ENCODE measurements around the gene S100A13. TPM values are rescaled to one million over a fixed set of nuclear protein-coding genes. Genes with fewer than 3 reads are reported as not detected.

Gene S100A13
- total RNA-seq = 58.4 and 79.0 TPM in 2 replicates

GRCh38 chr1:153626904-153627714, at the start of gene S100A13:
Gene S100A13, minus strand, starts transcription at chr1:153627505. Its CDS starts 1,033 bp downstream, at chr1:153626472.

GRCh38 chr1:153670859-153671627, 43.7 kb upstream of the S100A13 start, which contains the start of gene ILF2:
Gene ILF2, minus strand, starts transcription at chr1:153670993. Its CDS starts 71 bp downstream, at chr1:153670922.

GRCh38 chr1:153658400-153659174, 31.3 kb upstream of the S100A13 start, which contains the start of gene SNAPIN:
Gene SNAPIN, plus strand, starts transcription at chr1:153658703. Its CDS starts 41 bp downstream, at chr1:153658744.

GRCh38 chr1:153633754-153634665, 6.7 kb upstream of the S100A13 start, which contains the start of gene CHTOP:
Gene CHTOP, plus strand, starts transcription at chr1:153634066. Its CDS starts 2,523 bp downstream, at chr1:153636589.

GRCh38 chr1:153627715-153628626, 666 bp upstream of the S100A13 start, which contains the start of gene S100A1:
Gene S100A1, plus strand, starts transcription at chr1:153628434. Its CDS starts 2,088 bp downstream, at chr1:153630522.

GRCh38 chr1:153616144-153616916, 11.0 kb downstream of the S100A13 start, which contains the start of gene S100A14:
Gene S100A14, minus strand, starts transcription at chr1:153616325. Its CDS starts 467 bp downstream, at chr1:153615858.

GRCh38 chr1:153612755-153613331, 14.5 kb downstream of the S100A13 start, which contains the start of gene S100A16:
Gene S100A16, minus strand, starts transcription at chr1:153613137. Its CDS starts 4,986 bp downstream, at chr1:153608151.

Other genes starting within 250 kb of the S100A13 start
- 19.4 and 185 TPM in 2 replicates for gene S100A8, start 236.4 kb downstream of the S100A13 start, total RNA-seq
- gene S100A7A, start 211.0 kb downstream of the S100A13 start, total RNA-seq = under 0.01 TPM in 1 of 2 replicates, not detected in the other
- 1.4 TPM in 1 of 2 replicates, not detected in the other for gene S100A7, start 166.9 kb downstream of the S100A13 start, total RNA-seq
- 1,352 and 3,810 TPM in 2 replicates for gene S100A6, start 91.5 kb downstream of the S100A13 start, total RNA-seq
- 0.48 TPM in 1 of 2 replicates, not detected in the other for gene S100A5, start 86.6 kb downstream of the S100A13 start, total RNA-seq
- gene S100A4, start 81.7 kb downstream of the S100A13 start, total RNA-seq = 44.8 and 55.4 TPM in 2 replicates
- 7.0 and 11.7 TPM in 2 replicates for gene S100A3, start 78.2 kb downstream of the S100A13 start, total RNA-seq
- gene S100A2, start 61.7 kb downstream of the S100A13 start, total RNA-seq = 975 and 1,509 TPM in 2 replicates
- gene S100A16, start 14.4 kb downstream of the S100A13 start, total RNA-seq = 969 and 1,207 TPM in 2 replicates
- gene S100A14, start 11.2 kb downstream of the S100A13 start, total RNA-seq = 685 and 1,926 TPM in 2 replicates
- not detected in 2 replicates for gene S100A1, start 929 bp upstream of the S100A13 start, total RNA-seq
- gene CHTOP, start 6.6 kb upstream of the S100A13 start, total RNA-seq = 20.5 and 30.1 TPM in 2 replicates
- 53.5 and 60.7 TPM in 2 replicates for gene SNAPIN, start 31.2 kb upstream of the S100A13 start, total RNA-seq
- 103 and 208 TPM in 2 replicates for gene ILF2, start 43.5 kb upstream of the S100A13 start, total RNA-seq
- gene NPR1, start 51.2 kb upstream of the S100A13 start, total RNA-seq = 0.48 TPM in 1 of 2 replicates, not detected in the other
- 12.5 and 14.5 TPM in 2 replicates for gene INTS3, start 100.5 kb upstream of the S100A13 start, total RNA-seq
- 5.1 and 17.9 TPM in 2 replicates for gene SLC27A3, start 147.9 kb upstream of the S100A13 start, total RNA-seq

Measured in tracheal epithelial cell (primary cell).